HEK293 (cell line): ENCODE results near the gene DAW1.

Experiments
- GLI2 ChIP-seq: fragments of 450-650 bp; formaldehyde crosslinking; IDR thresholded peaks from 2 replicates; pipeline ENCODE4; 2017; ENCODE audit warnings: missing biosample characterization, missing genetic modification characterization, low read depth, borderline replicate concordance
- KLF1 ChIP-seq: fragments of 450-650 bp; formaldehyde crosslinking; IDR thresholded peaks from 2 replicates; pipeline ENCODE4 v1.5.1; 2016; ENCODE audit warnings: missing biosample characterization, missing genetic modification characterization
- ZBTB17 ChIP-seq: fragments of 450-650 bp; formaldehyde crosslinking; IDR thresholded peaks from 2 replicates; pipeline ENCODE4 v1.5.1; 2016; ENCODE audit warnings: missing biosample characterization, missing genetic modification characterization
- ZBTB48 ChIP-seq: fragments of 450-650 bp; formaldehyde crosslinking; IDR thresholded peaks from 2 replicates; pipeline ENCODE4 v1.5.1; 2016; ENCODE audit warnings: missing biosample characterization, missing genetic modification characterization
- ZNF10 ChIP-seq: fragments of 450-650 bp; formaldehyde crosslinking; IDR thresholded peaks from 2 replicates; pipeline ENCODE4 v1.5.1; 2017; ENCODE audit warnings: missing biosample characterization, missing genetic modification characterization
- ZNF138 ChIP-seq: fragments of 450-650 bp; formaldehyde crosslinking; IDR thresholded peaks from 2 replicates; pipeline ENCODE4 v1.5.1; 2016; ENCODE audit warnings: missing biosample characterization, missing genetic modification characterization, borderline replicate concordance
- ZNF239 ChIP-seq: fragments of 450-650 bp; formaldehyde crosslinking; IDR thresholded peaks from 2 replicates; pipeline ENCODE4 v1.5.1; 2016; ENCODE audit warnings: missing biosample characterization, missing genetic modification characterization
- ZNF394 ChIP-seq: fragments of 450-650 bp; formaldehyde crosslinking; IDR thresholded peaks from 2 replicates; pipeline ENCODE4 v1.5.1; 2016; ENCODE audit warnings: missing biosample characterization, missing genetic modification characterization, mild to moderate bottlenecking, moderate library complexity, borderline replicate concordance
- ZNF776 ChIP-seq: fragments of 450-650 bp; formaldehyde crosslinking; IDR thresholded peaks from 2 replicates; pipeline ENCODE4 v1.5.0; 2017; ENCODE audit warnings: missing biosample characterization, missing genetic modification characterization, borderline replicate concordance
- ZNF837 ChIP-seq: fragments of 450-650 bp; formaldehyde crosslinking; IDR thresholded peaks from 2 replicates; pipeline ENCODE4 v1.5.1; 2016; ENCODE audit warnings: missing biosample characterization, missing genetic modification characterization
- TF ChIP-seq, protein P1 (sequence below): fragments of 450-650 bp; formaldehyde crosslinking; IDR thresholded peaks from 2 replicates; pipeline ENCODE4 v1.5.1; 2016; ENCODE audit warnings: missing biosample characterization, missing genetic modification characterization
- TF ChIP-seq, protein P2 (sequence below): fragments of 450-650 bp; formaldehyde crosslinking; IDR thresholded peaks from 2 replicates; pipeline ENCODE4 v1.5.1; 2017; ENCODE audit warnings: missing biosample characterization, missing genetic modification characterization

DNA sequence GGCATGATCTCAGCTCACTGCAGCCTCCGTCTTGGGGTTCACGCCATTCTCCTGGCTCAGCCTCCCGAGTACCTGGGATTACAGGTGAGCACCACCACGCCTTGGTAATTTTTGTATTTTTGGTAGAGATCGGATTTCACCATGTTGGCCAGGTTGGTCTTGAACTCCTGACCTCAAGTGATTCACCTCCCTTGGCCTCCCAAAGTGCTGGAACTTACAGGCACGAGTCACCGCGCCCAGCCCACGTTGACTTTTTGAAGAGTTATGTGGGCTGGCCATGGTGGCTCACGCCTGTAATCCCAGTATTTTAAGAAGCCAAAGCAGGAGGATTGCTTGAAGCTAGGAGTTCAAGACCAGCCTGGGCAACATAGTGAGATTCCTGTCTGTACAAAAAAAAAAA lies 37.0 kb upstream of the DAW1 start:
- no peak for TF ChIP-seq ZNF394 (tag by site-specific recombination)
- TF ChIP-seq KLF1 (tag by site-specific recombination): no peak
- TF ChIP-seq ZNF239 (tag by site-specific recombination): no peak
- TF ChIP-seq, protein P1, sequence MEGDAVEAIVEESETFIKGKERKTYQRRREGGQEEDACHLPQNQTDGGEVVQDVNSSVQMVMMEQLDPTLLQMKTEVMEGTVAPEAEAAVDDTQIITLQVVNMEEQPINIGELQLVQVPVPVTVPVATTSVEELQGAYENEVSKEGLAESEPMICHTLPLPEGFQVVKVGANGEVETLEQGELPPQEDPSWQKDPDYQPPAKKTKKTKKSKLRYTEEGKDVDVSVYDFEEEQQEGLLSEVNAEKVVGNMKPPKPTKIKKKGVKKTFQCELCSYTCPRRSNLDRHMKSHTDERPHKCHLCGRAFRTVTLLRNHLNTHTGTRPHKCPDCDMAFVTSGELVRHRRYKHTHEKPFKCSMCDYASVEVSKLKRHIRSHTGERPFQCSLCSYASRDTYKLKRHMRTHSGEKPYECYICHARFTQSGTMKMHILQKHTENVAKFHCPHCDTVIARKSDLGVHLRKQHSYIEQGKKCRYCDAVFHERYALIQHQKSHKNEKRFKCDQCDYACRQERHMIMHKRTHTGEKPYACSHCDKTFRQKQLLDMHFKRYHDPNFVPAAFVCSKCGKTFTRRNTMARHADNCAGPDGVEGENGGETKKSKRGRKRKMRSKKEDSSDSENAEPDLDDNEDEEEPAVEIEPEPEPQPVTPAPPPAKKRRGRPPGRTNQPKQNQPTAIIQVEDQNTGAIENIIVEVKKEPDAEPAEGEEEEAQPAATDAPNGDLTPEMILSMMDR (tag by site-specific recombination): no peak
- TF ChIP-seq ZNF837 (tag by site-specific recombination): no peak
- no peak for TF ChIP-seq ZNF776 (tag by site-specific recombination)
- TF ChIP-seq ZBTB48 (tag by site-specific recombination): no peak
- TF ChIP-seq ZNF138 (tag by site-specific recombination): no peak
- TF ChIP-seq, protein P2, sequence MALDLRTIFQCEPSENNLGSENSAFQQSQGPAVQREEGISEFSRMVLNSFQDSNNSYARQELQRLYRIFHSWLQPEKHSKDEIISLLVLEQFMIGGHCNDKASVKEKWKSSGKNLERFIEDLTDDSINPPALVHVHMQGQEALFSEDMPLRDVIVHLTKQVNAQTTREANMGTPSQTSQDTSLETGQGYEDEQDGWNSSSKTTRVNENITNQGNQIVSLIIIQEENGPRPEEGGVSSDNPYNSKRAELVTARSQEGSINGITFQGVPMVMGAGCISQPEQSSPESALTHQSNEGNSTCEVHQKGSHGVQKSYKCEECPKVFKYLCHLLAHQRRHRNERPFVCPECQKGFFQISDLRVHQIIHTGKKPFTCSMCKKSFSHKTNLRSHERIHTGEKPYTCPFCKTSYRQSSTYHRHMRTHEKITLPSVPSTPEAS (tag by site-specific recombination): no peak
- no peak for TF ChIP-seq ZBTB17 (tag by site-specific recombination)
- no peak for TF ChIP-seq GLI2
- TF ChIP-seq ZNF10: no peak
